Activated T-cell treated with anti-CD3 and anti-CD28 coated beads for 4 hours (primary cell): ENCODE data around the gene GSTM5.
"Not testable (repeated sequence)": the region's sequence is repeated elsewhere in the genome, so short reads cannot be mapped to it uniquely, and the experiment has no call there.

Experiments used
- DNase-seq: peaks from one replicate; pipeline ENCODE4 v3.0.0-alpha.2; 2020

Gene GSTM5

DNA sequence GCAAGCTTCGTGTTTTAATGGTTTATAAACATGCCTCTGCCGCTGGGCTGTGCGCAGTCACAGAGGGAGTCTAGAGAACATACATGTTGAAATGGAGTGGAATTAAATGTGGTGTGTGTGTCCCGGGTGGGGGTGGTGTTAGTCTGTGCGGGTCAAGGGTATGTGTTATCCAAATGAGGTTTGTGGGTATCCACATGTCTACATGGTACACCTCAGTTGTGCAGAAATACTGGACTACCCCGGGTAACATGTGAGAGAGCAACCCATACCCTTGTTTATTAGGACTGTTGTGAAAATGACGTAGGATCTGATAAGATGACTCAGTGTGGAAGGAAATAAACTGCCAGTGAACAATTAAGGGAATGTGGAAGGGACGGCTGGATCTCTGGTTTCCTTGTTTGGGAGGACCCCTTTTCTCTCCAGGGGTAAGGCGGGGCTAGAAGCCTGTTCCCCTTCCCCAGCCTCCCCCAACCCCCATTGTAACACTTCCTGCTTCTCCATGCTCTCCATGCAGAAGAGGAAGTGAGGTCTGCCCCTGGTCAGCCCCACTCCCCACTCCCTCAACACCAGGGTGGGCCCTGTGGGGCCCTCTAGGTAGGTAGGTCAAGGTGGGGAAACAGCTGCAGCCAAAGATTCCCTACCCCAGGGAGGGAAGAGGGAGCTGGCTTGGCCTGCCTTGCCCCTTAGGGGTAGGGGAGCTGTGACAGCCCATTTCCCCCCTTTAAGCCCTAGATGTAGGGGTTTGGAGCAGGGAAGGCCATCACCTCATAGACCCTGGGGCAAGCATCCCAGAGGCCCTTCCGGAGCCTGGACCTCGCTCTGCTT, 51.0 kb downstream of the GSTM5 start:
- no peak for DNase-seq

DNA sequence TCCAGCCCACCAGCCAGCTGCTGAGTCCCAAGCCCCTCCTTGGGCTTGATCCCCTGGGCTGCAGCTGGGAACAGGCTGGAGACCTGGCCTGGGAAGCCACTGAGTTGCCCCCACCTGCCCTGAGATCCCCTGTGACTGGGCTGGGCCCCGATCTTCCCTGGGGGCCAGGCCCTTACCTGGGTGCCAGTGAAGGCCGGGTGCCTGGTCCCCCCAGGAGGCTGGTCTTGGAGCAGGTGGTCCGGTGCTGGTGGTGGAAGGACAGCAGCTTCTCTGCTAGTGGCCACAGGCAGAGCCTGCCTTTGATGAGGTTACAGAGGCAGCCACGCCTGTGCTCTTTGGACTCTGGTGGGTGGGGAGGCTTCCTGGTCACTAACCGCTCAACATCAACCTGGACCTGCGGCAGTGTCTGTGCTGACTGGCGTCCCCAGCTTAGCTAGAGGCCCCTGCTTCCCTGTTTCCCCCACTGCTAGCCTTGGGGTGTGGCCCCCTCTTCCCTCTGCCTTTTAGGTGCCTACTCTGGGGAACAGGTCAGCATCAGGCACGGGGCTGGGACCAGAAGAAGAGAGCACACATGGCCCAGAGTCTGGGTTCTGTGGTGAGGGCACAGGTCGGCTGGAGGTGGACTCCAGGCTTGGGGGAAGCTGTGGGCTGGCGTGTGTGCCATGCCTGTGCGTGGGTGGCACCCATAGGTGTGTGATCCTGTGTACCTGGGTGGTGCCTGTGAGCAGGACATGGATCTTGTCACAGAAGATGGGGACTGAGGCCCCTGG, 51.8 kb downstream of the GSTM5 start, which contains the start of gene EPS8L3:
TSS of gene EPS8L3 (minus strand) at position 278 of the 770 bp plus-strand sequence. CDS start 2,174 bp downstream, outside the sequence.
- no peak for DNase-seq

GRCh38 chr1:109764561-109765482, 52.8 kb downstream of the GSTM5 start:
- no peak for DNase-seq

DNA sequence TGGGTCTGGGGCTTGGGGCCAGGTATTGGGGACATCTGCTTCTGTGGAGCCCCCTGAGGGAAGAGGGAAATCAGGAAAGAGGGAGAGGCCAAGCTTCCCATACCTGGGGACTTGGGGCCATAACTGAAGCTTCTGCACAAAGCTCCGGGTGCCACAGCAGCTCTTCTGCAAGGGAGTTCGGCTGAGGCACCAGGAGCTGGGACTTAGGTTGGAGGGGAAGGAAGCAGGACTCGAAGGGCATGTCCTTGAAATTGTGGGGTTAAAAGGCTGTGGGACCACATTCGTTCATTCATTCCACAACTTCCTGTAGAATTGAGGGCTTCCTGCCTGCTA, 53.4 kb downstream of the GSTM5 start:
- no peak for DNase-seq

- no peak for DNase-seq
Observed at GRCh38 chr1:109765896-109766615, 54.0 kb downstream of the GSTM5 start.

DNA sequence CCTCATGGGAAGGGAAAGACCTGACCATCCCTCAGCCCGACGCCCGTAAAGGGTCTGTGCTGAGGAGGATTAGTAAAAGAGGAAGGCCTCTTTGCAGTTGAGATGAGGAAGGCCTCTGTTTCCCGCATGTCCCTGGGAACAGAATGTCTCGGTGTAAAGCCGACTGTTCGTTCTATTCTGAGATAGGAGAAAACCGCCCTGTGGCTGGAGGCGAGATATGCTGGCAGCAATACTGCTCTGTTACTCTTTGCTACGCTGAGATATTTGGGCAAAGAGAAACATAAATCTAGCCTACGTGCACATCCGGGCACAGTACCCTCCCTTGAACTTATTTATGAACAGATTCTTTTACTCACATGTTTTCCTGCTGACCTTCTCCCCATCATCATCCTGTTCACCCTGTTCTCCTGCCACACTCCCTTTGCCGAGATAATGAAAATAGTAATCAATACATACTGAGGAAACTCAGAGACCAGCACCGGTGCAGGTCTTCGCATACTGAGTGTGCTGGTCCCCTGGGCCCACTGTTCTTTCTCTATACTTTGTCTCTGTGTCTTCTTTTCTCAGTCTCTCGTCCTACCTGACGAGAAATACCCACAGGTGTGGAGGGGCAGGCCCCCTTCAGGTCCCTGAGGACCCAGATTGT, 55.1 kb downstream of the GSTM5 start:
- not testable (repeated sequence) for DNase-seq
